H1 (cell line): ENCODE results near the gene UHRF1. TPM values are rescaled to one million over a fixed set of nuclear protein-coding genes. Genes with fewer than 3 reads are reported as not detected.

ENCODE experiments used
- CTCF ChIA-PET: fragments of 300-600 bp; sonication (Branson Sonifier 250); formaldehyde crosslinking; loops from one replicate; lab custom pipeline; 2021; ENCODE audit not compliant: partially characterized antibody; lab: Charles Lee
- POLR2A ChIA-PET: fragments of 300-600 bp; sonication (Branson Sonifier 250); formaldehyde crosslinking; loops from one replicate; lab custom pipeline; 2021; ENCODE audit warnings: inconsistent platforms; ENCODE audit not compliant: partially characterized antibody; lab: Charles Lee
- DNase-seq, 2 experiments: peaks; one replicate each; pipeline versions ENCODE4 v3.0.0 to v3.0.0-alpha.2; 2010 to 2022; ENCODE audit warnings: low spot score in 2 of 2, low read depth in 1 of 2, mixed read lengths in 1 of 2
- FAIRE-seq: peaks from 2 replicates; lab custom pipeline; 2011; peaks lifted over from hg19 to GRCh38; lab: Jason Lieb, UNC
- H2AFZ ChIP-seq: 2 replicates; pipeline ENCODE4 v1.8.1; 2012; ENCODE audit warnings: low read length, inconsistent platforms
- H2AK5ac ChIP-seq: 2 replicates; pipeline ENCODE4 v1.6.1; 2013; ENCODE audit warnings: low read depth, low read length
- H2BK120ac ChIP-seq: replicated peaks from 2 replicates; pipeline ENCODE3; 2013; ENCODE audit warnings: low read depth, low read length, inconsistent platforms
- H2BK12ac ChIP-seq: 2 replicates; pipeline ENCODE4 v1.6.1; 2013; ENCODE audit warnings: low read depth, low read length
- H2BK15ac ChIP-seq: 2 replicates; pipeline ENCODE4 v1.6.1; 2013; ENCODE audit warnings: low read length
- H2BK20ac ChIP-seq: 2 replicates; pipeline ENCODE4 v1.6.1; 2013; ENCODE audit warnings: low read length
- H2BK5ac ChIP-seq: 2 replicates; pipeline ENCODE4 v1.6.1; 2013; ENCODE audit warnings: low read depth, low read length
- H3K14ac ChIP-seq: 2 replicates; pipeline ENCODE4 v1.6.1; 2013; ENCODE audit warnings: inconsistent platforms; ENCODE audit not compliant: insufficient read length
- H3K18ac ChIP-seq: 2 replicates; pipeline ENCODE4 v1.6.1; 2013; ENCODE audit warnings: low read length; ENCODE audit errors: extremely low read depth
- H3K23ac ChIP-seq: 2 replicates; pipeline ENCODE4 v1.6.1; 2013; ENCODE audit warnings: inconsistent platforms; ENCODE audit not compliant: insufficient read length
- H3K23me2 ChIP-seq: 2 replicates; pipeline ENCODE4 v1.6.1; 2013; ENCODE audit warnings: low read depth, low read length
- H3K27ac ChIP-seq: 2 replicates; pipeline ENCODE4 v1.6.1; 2011; ENCODE audit warnings: low read depth, low read length, inconsistent platforms
- H3K27me3 ChIP-seq, 4 experiments: replicated peaks in 1 of 4; 1 replicate in 1 of 4; 2 replicates in 3 of 4; pipeline versions ENCODE4 v1.6.1 to v1.8.1; 2011 to 2013; ENCODE audit warnings: low read length in 3 of 4, mild to moderate bottlenecking in 3 of 4, inconsistent platforms in 2 of 4, mixed read lengths in 2 of 4, moderate library complexity in 1 of 4; ENCODE audit not compliant: control insufficient read depth in 3 of 4, insufficient read depth in 3 of 4; ENCODE audit errors: extremely low read depth in 1 of 4
- H3K36me3 ChIP-seq, 4 experiments: 2 replicates each; pipeline versions ENCODE4 v1.6.1 to v1.8.1; 2011 to 2013; ENCODE audit warnings: mild to moderate bottlenecking in 4 of 4, low read length in 3 of 4, moderate library complexity in 2 of 4, control low read depth in 1 of 4, inconsistent platforms in 1 of 4; ENCODE audit not compliant: insufficient read depth in 4 of 4, control insufficient read depth in 2 of 4
- H3K4ac ChIP-seq: replicated peaks from 2 replicates; pipeline ENCODE3; 2013; ENCODE audit warnings: low read length, low read depth, mixed read lengths, inconsistent platforms; ENCODE audit not compliant: insufficient read length
- H3K4me1 ChIP-seq, 4 experiments: replicated peaks in 1 of 4; 1 replicate in 1 of 4; 2 replicates in 3 of 4; pipeline versions ENCODE4 v1.6.1 to v1.8.1; 2011 to 2013; ENCODE audit warnings: low read length in 3 of 4, inconsistent platforms in 2 of 4, mixed read lengths in 1 of 4; ENCODE audit not compliant: insufficient read depth in 4 of 4, control insufficient read depth in 3 of 4
- H3K4me2 ChIP-seq, 2 experiments: 2 replicates each; pipeline versions ENCODE4 v1.6.1 to v1.8.1; 2011 to 2013; ENCODE audit warnings: low read depth in 2 of 2, low read length in 2 of 2, control low read depth in 1 of 2, inconsistent platforms in 1 of 2, mild to moderate bottlenecking in 1 of 2; ENCODE audit not compliant: insufficient read depth in 1 of 2
- H3K4me3 ChIP-seq, 4 experiments: fragments of 200-600, 300-600 bp in 1 of 4; sonication (generic), shearing (Covaris generic), sonication (Bioruptor Twin) in 1 of 4; 2 replicates each; pipeline versions ENCODE4 v1.5.1 to v1.8.1; 2011 to 2016; ENCODE audit warnings: low read length in 4 of 4, low read depth in 3 of 4, control low read depth in 2 of 4, inconsistent platforms in 2 of 4, mild to moderate bottlenecking in 2 of 4, mixed read lengths in 1 of 4, moderate library complexity in 1 of 4; ENCODE audit not compliant: insufficient read depth in 2 of 4; ENCODE audit errors: extremely low read depth in 1 of 4
- H3K56ac ChIP-seq: replicated peaks from 2 replicates; pipeline ENCODE3; 2013; ENCODE audit warnings: low read depth, mild to moderate bottlenecking, mixed read lengths, low read length, inconsistent platforms; ENCODE audit not compliant: insufficient read length
- H3K79me1 ChIP-seq: 2 replicates; pipeline ENCODE4 v1.6.1; 2013; ENCODE audit warnings: low read depth, low read length, control low read depth
- H3K79me2 ChIP-seq, 2 experiments: 2 replicates each; pipeline versions ENCODE4 v1.6.1 to v1.8.1; 2012 to 2013; ENCODE audit warnings: low read length in 2 of 2, mild to moderate bottlenecking in 2 of 2, inconsistent platforms in 1 of 2; ENCODE audit not compliant: insufficient read depth in 2 of 2, control insufficient read depth in 1 of 2
- H3K9ac ChIP-seq, 4 experiments: replicated peaks in 1 of 4; 1 replicate in 1 of 4; 2 replicates in 3 of 4; pipeline versions ENCODE4 v1.6.1 to v1.8.1; 2011 to 2013; ENCODE audit warnings: low read depth in 3 of 4, low read length in 3 of 4, control low read depth in 2 of 4, mild to moderate bottlenecking in 2 of 4, moderate library complexity in 2 of 4, inconsistent platforms in 1 of 4; ENCODE audit errors: extremely low read depth in 1 of 4
- H3K9me3 ChIP-seq, 2 experiments: 2 replicates each; pipeline versions ENCODE4 v1.6.1 to v1.8.1; 2012 to 2013; ENCODE audit warnings: mild to moderate bottlenecking in 2 of 2, moderate library complexity in 2 of 2, control low read depth in 1 of 2, inconsistent platforms in 1 of 2, low read depth in 1 of 2, low read length in 1 of 2, mixed read lengths in 1 of 2; ENCODE audit not compliant: insufficient read depth in 2 of 2
- H4K20me1 ChIP-seq, 2 experiments: replicated peaks in 1 of 2; 2 replicates each; pipeline versions ENCODE3 to v1.8.1; 2011 to 2013; ENCODE audit warnings: inconsistent platforms in 2 of 2, low read length in 2 of 2, mild to moderate bottlenecking in 1 of 2; ENCODE audit not compliant: insufficient read depth in 2 of 2, control insufficient read depth in 1 of 2
- H4K5ac ChIP-seq: 2 replicates; pipeline ENCODE4 v1.6.1; 2013; ENCODE audit warnings: low read length, low read depth, mixed read lengths, inconsistent platforms; ENCODE audit not compliant: insufficient read length
- H4K8ac ChIP-seq: 2 replicates; pipeline ENCODE4 v1.8.0; 2013; ENCODE audit warnings: mild to moderate bottlenecking, moderate library complexity, low read length, inconsistent platforms; ENCODE audit not compliant: insufficient read depth; ENCODE audit errors: extremely low read depth
- H4K91ac ChIP-seq: replicated peaks from 2 replicates; pipeline ENCODE3; 2013; ENCODE audit warnings: low read length, mixed read lengths, inconsistent platforms; ENCODE audit not compliant: insufficient read length
- CBX5 ChIP-seq: fragments of 300-800, 300-1000 bp; sonication (generic); IDR thresholded peaks from 2 replicates; pipeline ENCODE4 v1.7.1; 2016; ENCODE audit warnings: antibody characterized with exemption, low read length, low read depth
- E2F6 ChIP-seq: IDR thresholded peaks from 2 replicates; pipeline ENCODE4 v1.6.1; 2012; ENCODE audit warnings: inconsistent platforms
- PHF8 ChIP-seq: fragments of 200-600 bp; sonication (generic); conservative IDR thresholded peaks from 2 replicates; pipeline ENCODE4 v1.7.1; 2012; ENCODE audit warnings: low read depth, mild to moderate bottlenecking, inconsistent platforms, low read length, moderate library complexity
- SIRT6 ChIP-seq: IDR thresholded peaks from one replicate; pipeline ENCODE4 v1.7.1; 2012; ENCODE audit warnings: low read length, inconsistent platforms
- TAF7 ChIP-seq: optimal IDR thresholded peaks from 2 replicates; pipeline ENCODE3; 2011; ENCODE audit warnings: low read depth, mild to moderate bottlenecking, inconsistent platforms, low read length, moderate library complexity, borderline replicate concordance
- TBP ChIP-seq: IDR thresholded peaks from 2 replicates; pipeline ENCODE4 v1.6.1; 2011; ENCODE audit warnings: low read depth, low read length, improper control_type of control experiment
- WGBS, 2 experiments: shearing (Covaris generic) in 1 of 2; methylation state at CpG; one replicate each; pipeline versions ENCODE4 v1.1.6 to v1.1.7; 2013 to 2015; ENCODE audit warnings: low lambda C conversion rate in 2 of 2, mixed read lengths in 2 of 2, inconsistent platforms in 1 of 2, low coverage in 1 of 2, missing lambda C conversion rate in 1 of 2; ENCODE audit not compliant: insufficient replicate concordance in 2 of 2, insufficient coverage in 1 of 2, insufficient read length in 1 of 2; ENCODE audit errors: extremely low coverage in 1 of 2, missing lambda C conversion rate in 1 of 2; 5-methylcytosine and 5-hydroxymethylcytosine counted together
- polyA plus RNA-seq, 7 experiments: library from polyadenylated mRNA; depleted of rRNA in 3 of 7; stranded (reverse) in 5 of 7; unstranded in 2 of 7; fragments of >200 nt in 5 of 7; fragments of 200-250 nt in 2 of 7; gene quantifications; 1 replicate in 5 of 7; 2 replicates in 1 of 7; 4 replicates in 1 of 7; pipeline versions ENCODE4 v1.2.1 to v1.2.3, GENCODE V29; 2011 to 2013; ENCODE audit warnings: missing spikeins in 2 of 7, mixed read lengths in 2 of 7
- total RNA-seq: library from RNA; stranded (reverse); fragmentation: NEBNext Ultra II Directional; extraction: Animal tissue kit (Norgen Biotek cat#: 25700); gene quantifications from 2 replicates; pipeline ENCODE4 v1.2.1, GENCODE V29; 2021

The UHRF1 gene
- total and polyA plus RNA-seq, 2 of the 8 experiments (the other 6 are each of a cell fraction or from before 2014, with no cell fraction given), result 14.7 to 65.8 TPM

DNA sequence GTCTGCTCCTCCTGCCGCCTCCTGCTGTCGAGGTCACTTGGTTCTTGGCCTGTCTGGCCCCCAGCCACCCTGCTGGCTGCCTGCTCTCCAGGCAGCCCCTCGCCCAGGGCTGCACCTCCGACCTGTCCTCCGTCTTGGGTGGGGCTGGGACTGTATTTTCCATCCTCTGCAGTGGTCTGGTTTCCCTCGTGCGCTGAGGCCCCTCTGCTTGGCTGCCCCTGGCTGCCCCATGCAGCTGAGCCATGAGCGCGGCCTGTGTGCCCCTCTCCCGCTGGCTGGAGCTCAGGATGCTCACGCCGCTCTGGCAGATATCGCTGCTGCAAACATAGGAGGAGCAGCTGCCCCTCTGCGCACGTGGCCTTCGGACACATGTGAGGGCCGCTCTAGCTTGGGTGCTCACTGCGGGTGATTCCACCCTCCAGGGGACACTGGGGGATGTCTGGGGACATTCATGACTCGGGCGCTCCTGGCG lies 14.0 kb downstream of the UHRF1 start:
- WGBS, 2 experiments, result 94% methylated on average over 19 of the region's 21 CpGs; no CpG with 5 or more reads in 1 of the 2 experiments
- no peaks in the 10 kb centered on the region for H3K9me3 ChIP-seq
- peaks cover 0 to 8% (median 3%) of the 10 kb centered on the region in 4 experiments; a peak in 1 of 8 replicates for H3K36me3 ChIP-seq
- H2BK12ac ChIP-seq, result no peak overlapping the region
- DNase-seq (no peak), FAIRE-seq (no peak)
- no peak overlapping the region for H4K5ac ChIP-seq
- no peaks in the 10 kb centered on the region for H3K27me3 ChIP-seq
- H2BK15ac ChIP-seq, result no peak overlapping the region
- no peak overlapping the region for H3K18ac ChIP-seq
- no peak overlapping the region for H3K14ac ChIP-seq
- H3K23me2 ChIP-seq, result no peaks in the 10 kb centered on the region
- H3K4ac ChIP-seq, result no peak overlapping the region
- no peak overlapping the region; the same call in 1 of the 2 replicates for H3K27ac ChIP-seq
- H4K20me1 ChIP-seq, result peaks cover 11 to 21% of the 10 kb centered on the region in 2 experiments
- H3K4me2 ChIP-seq, result no peak overlapping the region
- peaks cover 0 to 57% of the 10 kb centered on the region in 2 experiments; a peak in 3 of 4 replicates for H3K79me2 ChIP-seq
- no peak overlapping the region for H3K9ac ChIP-seq
- CTCF ChIA-PET, result interaction anchor here (0.7 to 2.2 kb wide), 4 partner anchors 9 to 114 kb away, joined by 3 to 12 read pairs (median 4); no protein-coding TSS in a partner anchor
- peaks cover 0 to 9% (median 3%) of the 10 kb centered on the region in 4 experiments; a peak in 3 of 7 replicates for H3K4me1 ChIP-seq
- no peak overlapping the region for H2AFZ ChIP-seq
- H2BK120ac ChIP-seq, result no peak overlapping the region
- no peak overlapping the region for H2AK5ac ChIP-seq
- no peak overlapping the region for H3K23ac ChIP-seq
- no peak overlapping the region for H3K56ac ChIP-seq
- H4K8ac ChIP-seq, result no peak overlapping the region; the same call in 1 of the 2 replicates
- POLR2A ChIA-PET, result no interaction called here
- H3K4me3 ChIP-seq, result no peak overlapping the region
- no peak overlapping the region for H4K91ac ChIP-seq
- no peak overlapping the region for H2BK5ac ChIP-seq
- peaks cover 11% of the 10 kb centered on the region for H3K79me1 ChIP-seq
- no peak overlapping the region for H2BK20ac ChIP-seq
- no peak for TF ChIP-seq SIRT6
- TF ChIP-seq TAF7, result no peak
- no peak for TF ChIP-seq TBP
- no peak for TF ChIP-seq E2F6
- TF ChIP-seq PHF8, result no peak
- TF ChIP-seq CBX5, result no peak
